A549 (cell line): ENCODE data around the gene NASP. TPM values are rescaled to one million over a fixed set of nuclear protein-coding genes. Genes with fewer than 3 reads are reported as not detected.

Experiments
- ATAC-seq, 2 experiments: fragments of 200-7000 bp in 1 of 2; fragments of >200 bp in 1 of 2; cut with Nextera tagmentation in 1 of 2; cut with Tn5 transposase in 1 of 2; 3 replicates each; pipeline versions ENCODE4 v1.8.0 to v1.9.1; 2018 to 2020; ENCODE audit warnings: mild to moderate bottlenecking in 1 of 2, moderate library complexity in 1 of 2
- CTCF ChIA-PET: fragments of 300-600 bp; sonication (Branson Sonifier 250); formaldehyde crosslinking; extraction: SDS; loops from one replicate; lab custom pipeline; 2021; ENCODE audit warnings: antibody characterized with exemption, inconsistent platforms; lab: Yijun Ruan, JAX
- POLR2A ChIA-PET: fragments of 350-600 bp; formaldehyde crosslinking; extraction: SDS; loops from one replicate; lab custom pipeline; 2021; ENCODE audit warnings: antibody characterized with exemption, inconsistent platforms; lab: Yijun Ruan, JAX
- DNase-seq, 2 experiments: peaks; one replicate each; pipeline versions ENCODE4 v3.0.0 to v3.0.0-alpha.2; 2011 to 2016; ENCODE audit warnings: low read depth in 1 of 2, low spot score in 1 of 2
- FAIRE-seq: peaks from 2 replicates; lab custom pipeline; 2011; peaks lifted over from hg19 to GRCh38; lab: Jason Lieb, UNC
- H3K27ac ChIP-seq, 2 experiments: fragments of >200 bp; sonication (Bioruptor Twin); formaldehyde crosslinking; 3 replicates each; pipeline ENCODE4 v1.5.1; 2016 to 2017
- H3K4me1 ChIP-seq: fragments of >200 bp; sonication (Bioruptor Twin); formaldehyde crosslinking; 3 replicates; pipeline ENCODE4 v1.6.1; 2016
- H3K4me2 ChIP-seq: fragments of >200 bp; sonication (Bioruptor Twin); formaldehyde crosslinking; 3 replicates; pipeline ENCODE4 v1.6.1; 2016
- H3K4me3 ChIP-seq: fragments of >200 bp; sonication (Bioruptor Twin); formaldehyde crosslinking; 3 replicates; pipeline ENCODE4 v1.5.1; 2016
- H3K9me3 ChIP-seq: fragments of >200 bp; sonication (Bioruptor Twin); formaldehyde crosslinking; 3 replicates; pipeline ENCODE4 v1.6.1; 2016
- CHD2 ChIP-seq: fragments of 150-350 bp; IDR thresholded peaks from 2 replicates; pipeline ENCODE4 v1.6.1; 2014; ENCODE audit warnings: low read length; ENCODE audit not compliant: partially characterized antibody
- EP300 ChIP-seq, 2 experiments: fragments of >200 bp; sonication (Bioruptor Twin); formaldehyde crosslinking; IDR thresholded peaks; 2 replicates in 1 of 2; 3 replicates in 1 of 2; pipeline ENCODE4 v1.6.1; 2016 to 2017
- FOXS1 ChIP-seq: fragments of 250-450 bp; sonication (Bioruptor Pico); IDR thresholded peaks from 2 replicates; pipeline ENCODE4 v1.5.0; 2020; ENCODE audit warnings: mild to moderate bottlenecking, moderate library complexity
- GATA3 ChIP-seq: IDR thresholded peaks from 2 replicates; pipeline ENCODE4 v1.6.1; 2012; ENCODE audit warnings: borderline replicate concordance
- HDAC2 ChIP-seq: fragments of 200-600 bp; sonication (generic); IDR thresholded peaks from 2 replicates; pipeline ENCODE4 v1.6.1; 2016
- HOXA7 ChIP-seq: fragments of 250-450 bp; sonication (Bioruptor Pico); IDR thresholded peaks from 2 replicates; pipeline ENCODE4 v1.5.0; 2020; ENCODE audit warnings: mild to moderate bottlenecking, moderate library complexity
- JUNB ChIP-seq: fragments of >200 bp; sonication (Bioruptor Twin); formaldehyde crosslinking; IDR thresholded peaks from 2 replicates; pipeline ENCODE4 v1.6.1; 2016
- KDM1A ChIP-seq: fragments of 200-600 bp; sonication (generic); IDR thresholded peaks from 2 replicates; pipeline ENCODE4 v1.6.1; 2016; ENCODE audit warnings: low read depth, mild to moderate bottlenecking
- MAFK ChIP-seq: fragments of 450-650 bp; IDR thresholded peaks from 2 replicates; pipeline ENCODE4 v1.6.1; 2014; ENCODE audit not compliant: partially characterized antibody
- NR3C1 ChIP-seq: fragments of >200 bp; sonication (Bioruptor Twin); formaldehyde crosslinking; IDR thresholded peaks from 3 replicates; pipeline ENCODE4 v1.6.1; 2017
- RAD21 ChIP-seq, 2 experiments: fragments of >200 bp in 1 of 2; sonication (Bioruptor Twin) in 1 of 2; formaldehyde crosslinking in 1 of 2; IDR thresholded peaks in 1 of 2; conservative IDR thresholded peaks in 1 of 2; 2 replicates in 1 of 2; 3 replicates in 1 of 2; pipeline ENCODE4 v1.6.1; 2012 to 2018; ENCODE audit warnings: inconsistent platforms in 1 of 2
- SMC3 ChIP-seq: fragments of >200 bp; sonication (Bioruptor Twin); formaldehyde crosslinking; IDR thresholded peaks from 3 replicates; pipeline ENCODE4 v1.6.1; 2018; ENCODE audit warnings: inconsistent platforms
- SREBF2 ChIP-seq: fragments of 450-650 bp; IDR thresholded peaks from 2 replicates; pipeline ENCODE4 v1.6.1; 2014; ENCODE audit warnings: mild to moderate bottlenecking, moderate library complexity
- ZFP36 ChIP-seq: fragments of 450-650 bp; IDR thresholded peaks from 2 replicates; pipeline ENCODE4 v1.6.1; 2014; ENCODE audit warnings: borderline replicate concordance; ENCODE audit not compliant: partially characterized antibody
- ZNF302 ChIP-seq: fragments of 250-450 bp; sonication (Bioruptor Pico); IDR thresholded peaks from 2 replicates; pipeline ENCODE4 v1.9.0; 2021; ENCODE audit warnings: inconsistent platforms, mild to moderate bottlenecking, moderate library complexity
- ZSCAN20 ChIP-seq: fragments of 250-450 bp; sonication (Bioruptor Pico); IDR thresholded peaks from 2 replicates; pipeline ENCODE4 v1.8.0; 2022; ENCODE audit warnings: mild to moderate bottlenecking, moderate library complexity
- WGBS: methylation state at CpG from one replicate; pipeline ENCODE4 v1.1.6; 2017; ENCODE audit errors: missing lambda C conversion rate; 5-methylcytosine and 5-hydroxymethylcytosine counted together
- polyA plus RNA-seq, 4 experiments: library from polyadenylated mRNA; depleted of rRNA in 3 of 4; stranded (reverse); fragments of >200 nt; fragmentation: RNase III in 1 of 4; extraction: RNeasy Plus Mini Kit Qiagen cat#74134 plus additional on column Dnase treatment in 1 of 4; gene quantifications; 2 replicates in 3 of 4; 3 replicates in 1 of 4; pipeline ENCODE4 v1.2.3, GENCODE V29; 2011 to 2017
- TF ChIP-seq, protein P1 (sequence below): IDR thresholded peaks from 2 replicates; pipeline ENCODE4 v1.6.1; 2012
- TF ChIP-seq, protein P2 (sequence below): fragments of >200 bp; sonication (Bioruptor Twin); formaldehyde crosslinking; IDR thresholded peaks from 3 replicates; pipeline ENCODE4 v1.5.1; 2016
- TF ChIP-seq, protein P3 (sequence below): fragments of 250-450 bp; sonication (Bioruptor Pico); IDR thresholded peaks from 2 replicates; pipeline ENCODE4 v1.5.0; 2021; ENCODE audit warnings: mild to moderate bottlenecking, moderate library complexity, borderline replicate concordance
- TF ChIP-seq, protein P4 (sequence below): fragments of 150-350 bp; IDR thresholded peaks from 2 replicates; pipeline ENCODE4 v1.6.1; 2014; ENCODE audit warnings: low read depth, mild to moderate bottlenecking, low read length
- TF ChIP-seq, protein P5 (sequence below): fragments of >200 bp; sonication (Bioruptor Twin); formaldehyde crosslinking; IDR thresholded peaks from 3 replicates; pipeline ENCODE4 v1.6.1; 2016
- TF ChIP-seq, protein P6 (sequence below): fragments of >200 bp; sonication (Bioruptor Twin); formaldehyde crosslinking; IDR thresholded peaks from 2 replicates; pipeline ENCODE4 v1.6.1; 2016

NASP gene
- polyA plus RNA-seq, 2 of the 4 experiments (the other 2 are of a cell fraction) = 139 to 272 TPM

DNA sequence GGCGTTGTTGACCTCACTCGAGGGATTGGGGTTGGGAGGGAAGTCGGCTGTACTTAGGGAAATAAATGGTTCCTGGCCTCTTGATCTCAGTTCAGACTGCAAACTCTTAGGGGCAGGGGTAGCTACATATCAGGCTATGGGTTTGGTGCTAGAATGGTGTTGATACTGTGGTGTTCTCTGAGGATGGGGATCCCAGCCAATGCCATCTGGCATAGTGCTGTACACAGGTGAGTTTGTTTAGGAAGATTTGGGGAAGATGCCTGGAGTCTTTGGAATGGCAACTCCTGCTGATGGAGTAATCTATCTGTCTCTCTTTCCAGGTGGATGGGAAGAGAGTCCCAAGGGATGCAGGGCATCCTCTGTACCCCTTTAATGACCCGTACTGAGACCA is 14.3 kb upstream of the NASP start (continued):
- TF ChIP-seq CHD2 (no peak), FOXS1 (CRISPR knock-in tag) (no peak)

DNA sequence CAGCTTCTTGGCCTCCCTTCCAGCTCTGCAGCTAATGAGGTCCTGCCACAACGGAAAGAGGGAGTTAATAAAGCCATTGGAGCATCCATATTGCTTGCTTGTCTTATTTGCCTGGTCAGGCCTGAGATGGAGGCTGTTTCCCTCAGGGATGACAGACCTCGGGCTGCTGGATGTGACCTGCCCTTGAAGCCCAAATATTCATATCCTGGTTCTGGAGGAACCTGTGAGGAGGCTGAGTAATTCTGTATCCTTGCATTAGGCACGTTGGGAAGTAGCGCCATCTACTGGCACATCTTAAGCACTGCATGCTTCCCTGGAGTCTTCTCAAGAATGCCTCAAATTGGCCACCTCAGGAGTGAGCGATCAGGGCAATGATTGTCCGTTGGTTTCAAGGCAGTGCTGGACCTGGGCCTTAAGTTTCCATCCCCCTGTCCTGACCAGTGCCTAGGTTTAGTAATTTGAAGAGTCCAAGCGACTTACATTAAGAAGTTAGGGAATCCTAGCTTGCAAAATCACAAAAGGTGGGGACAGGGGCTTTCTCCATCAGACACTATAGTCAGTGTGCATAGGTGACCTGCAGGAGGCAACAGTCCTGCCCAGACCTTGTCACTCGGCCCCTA is 13.8 kb upstream of the NASP start:
- peak; percentile 88 to 94 for ATAC-seq
- DNase-seq = peak; percentile 35 to 74
- CTCF ChIA-PET = interaction anchor here (0.6 to 10.1 kb wide), 24 partner anchors 9 to 654 kb away, joined by 3 to 88 read pairs (median 10); partner anchors contain the start of genes AKR1A1, CCDC163, MMACHC and PRDX1
- 19% methylated on average over 6 of the region's 8 CpGs for WGBS
- no peak overlapping the region for H3K4me2 ChIP-seq
- TF ChIP-seq SMC3 (peak; percentile 70), HDAC2 (no peak), EP300 (IDR thresholded peaks at IDR 0.05) (no peak), RAD21 (conservative IDR thresholded peaks at IDR 0.05 in 1 of 2, IDR thresholded peaks at IDR 0.05 in 1 of 2) (peak; percentile 85 to 92)
- TF ChIP-seq, protein P1, sequence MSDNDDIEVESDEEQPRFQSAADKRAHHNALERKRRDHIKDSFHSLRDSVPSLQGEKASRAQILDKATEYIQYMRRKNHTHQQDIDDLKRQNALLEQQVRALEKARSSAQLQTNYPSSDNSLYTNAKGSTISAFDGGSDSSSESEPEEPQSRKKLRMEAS = peak; percentile 47; the same call in 1 of the 2 replicates
- TF ChIP-seq, protein P2, sequence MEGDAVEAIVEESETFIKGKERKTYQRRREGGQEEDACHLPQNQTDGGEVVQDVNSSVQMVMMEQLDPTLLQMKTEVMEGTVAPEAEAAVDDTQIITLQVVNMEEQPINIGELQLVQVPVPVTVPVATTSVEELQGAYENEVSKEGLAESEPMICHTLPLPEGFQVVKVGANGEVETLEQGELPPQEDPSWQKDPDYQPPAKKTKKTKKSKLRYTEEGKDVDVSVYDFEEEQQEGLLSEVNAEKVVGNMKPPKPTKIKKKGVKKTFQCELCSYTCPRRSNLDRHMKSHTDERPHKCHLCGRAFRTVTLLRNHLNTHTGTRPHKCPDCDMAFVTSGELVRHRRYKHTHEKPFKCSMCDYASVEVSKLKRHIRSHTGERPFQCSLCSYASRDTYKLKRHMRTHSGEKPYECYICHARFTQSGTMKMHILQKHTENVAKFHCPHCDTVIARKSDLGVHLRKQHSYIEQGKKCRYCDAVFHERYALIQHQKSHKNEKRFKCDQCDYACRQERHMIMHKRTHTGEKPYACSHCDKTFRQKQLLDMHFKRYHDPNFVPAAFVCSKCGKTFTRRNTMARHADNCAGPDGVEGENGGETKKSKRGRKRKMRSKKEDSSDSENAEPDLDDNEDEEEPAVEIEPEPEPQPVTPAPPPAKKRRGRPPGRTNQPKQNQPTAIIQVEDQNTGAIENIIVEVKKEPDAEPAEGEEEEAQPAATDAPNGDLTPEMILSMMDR = peak; percentile 86
- FAIRE-seq = no peak
- POLR2A ChIA-PET = interaction anchor here (0.5 to 5.4 kb wide), 2 partner anchors 11 to 48 kb away, joined by 5 to 29 read pairs; partner anchors contain the start of gene PRDX1
- no peaks in the 10 kb centered on the region for H3K9me3 ChIP-seq
- H3K4me1 ChIP-seq = no peaks in the 10 kb centered on the region
- no peak overlapping the region for H3K4me3 ChIP-seq
- no peak overlapping the region for H3K27ac ChIP-seq

DNA sequence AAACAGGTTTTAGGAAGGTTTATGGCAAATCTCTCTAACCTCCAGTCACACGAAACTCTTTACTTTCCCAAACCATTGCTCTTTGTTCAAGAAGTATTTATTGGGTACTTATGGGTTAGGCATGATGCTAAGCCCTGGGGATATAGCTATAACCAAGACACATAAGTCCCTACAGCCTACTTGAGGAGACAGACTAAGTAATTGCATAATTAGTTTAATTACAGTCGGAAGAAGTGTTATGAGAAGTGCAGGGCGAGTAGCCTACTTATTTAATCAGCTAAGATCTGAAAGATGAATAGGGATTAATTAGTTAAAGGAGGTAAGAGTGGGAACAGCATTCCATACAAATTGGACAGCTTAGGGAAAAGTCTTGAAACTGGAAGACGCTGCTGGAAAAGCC is 13.2 kb upstream of the NASP start:
- no peak for DNase-seq
- Histone ChIP-seq H3K4me2 (no peak overlapping the region), H3K4me1 (no peaks in the 10 kb centered on the region), H3K4me3 (no peak overlapping the region), H3K27ac (no peak overlapping the region), H3K9me3 (no peaks in the 10 kb centered on the region)
- no peak for FAIRE-seq
- WGBS = 70% methylated on average over 4 of the region's 4 CpGs
- CTCF ChIA-PET = interaction anchor here (0.6 to 10.1 kb wide), 22 partner anchors 9 to 653 kb away, joined by 3 to 88 read pairs (median 10); partner anchors contain the start of genes AKR1A1, CCDC163, MMACHC and PRDX1
- no peak for ATAC-seq
- TF ChIP-seq FOXS1 (CRISPR knock-in tag) (no peak), RAD21 (conservative IDR thresholded peaks at IDR 0.05 in 1 of 2, IDR thresholded peaks at IDR 0.05 in 1 of 2) (no peak), ZFP36 (no peak), JUNB (no peak), MAFK (no peak), SMC3 (no peak), KDM1A (no peak), SREBF2 (no peak), ZSCAN20 (no peak), ZNF302 (CRISPR knock-in tag) (no peak), CHD2 (no peak), GATA3 (no peak), HOXA7 (CRISPR knock-in tag) (no peak), NR3C1 (no peak)
- TF ChIP-seq, protein P3, sequence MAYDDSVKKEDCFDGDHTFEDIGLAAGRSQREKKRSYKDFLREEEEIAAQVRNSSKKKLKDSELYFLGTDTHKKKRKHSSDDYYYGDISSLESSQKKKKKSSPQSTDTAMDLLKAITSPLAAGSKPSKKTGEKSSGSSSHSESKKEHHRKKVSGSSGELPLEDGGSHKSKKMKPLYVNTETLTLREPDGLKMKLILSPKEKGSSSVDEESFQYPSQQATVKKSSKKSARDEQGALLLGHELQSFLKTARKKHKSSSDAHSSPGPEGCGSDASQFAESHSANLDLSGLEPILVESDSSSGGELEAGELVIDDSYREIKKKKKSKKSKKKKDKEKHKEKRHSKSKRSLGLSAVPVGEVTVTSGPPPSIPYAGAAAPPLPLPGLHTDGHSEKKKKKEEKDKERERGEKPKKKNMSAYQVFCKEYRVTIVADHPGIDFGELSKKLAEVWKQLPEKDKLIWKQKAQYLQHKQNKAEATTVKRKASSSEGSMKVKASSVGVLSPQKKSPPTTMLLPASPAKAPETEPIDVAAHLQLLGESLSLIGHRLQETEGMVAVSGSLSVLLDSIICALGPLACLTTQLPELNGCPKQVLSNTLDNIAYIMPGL = no peak
- TF ChIP-seq, protein P4, sequence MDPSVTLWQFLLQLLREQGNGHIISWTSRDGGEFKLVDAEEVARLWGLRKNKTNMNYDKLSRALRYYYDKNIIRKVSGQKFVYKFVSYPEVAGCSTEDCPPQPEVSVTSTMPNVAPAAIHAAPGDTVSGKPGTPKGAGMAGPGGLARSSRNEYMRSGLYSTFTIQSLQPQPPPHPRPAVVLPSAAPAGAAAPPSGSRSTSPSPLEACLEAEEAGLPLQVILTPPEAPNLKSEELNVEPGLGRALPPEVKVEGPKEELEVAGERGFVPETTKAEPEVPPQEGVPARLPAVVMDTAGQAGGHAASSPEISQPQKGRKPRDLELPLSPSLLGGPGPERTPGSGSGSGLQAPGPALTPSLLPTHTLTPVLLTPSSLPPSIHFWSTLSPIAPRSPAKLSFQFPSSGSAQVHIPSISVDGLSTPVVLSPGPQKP = no peak
- TF ChIP-seq, protein P5, sequence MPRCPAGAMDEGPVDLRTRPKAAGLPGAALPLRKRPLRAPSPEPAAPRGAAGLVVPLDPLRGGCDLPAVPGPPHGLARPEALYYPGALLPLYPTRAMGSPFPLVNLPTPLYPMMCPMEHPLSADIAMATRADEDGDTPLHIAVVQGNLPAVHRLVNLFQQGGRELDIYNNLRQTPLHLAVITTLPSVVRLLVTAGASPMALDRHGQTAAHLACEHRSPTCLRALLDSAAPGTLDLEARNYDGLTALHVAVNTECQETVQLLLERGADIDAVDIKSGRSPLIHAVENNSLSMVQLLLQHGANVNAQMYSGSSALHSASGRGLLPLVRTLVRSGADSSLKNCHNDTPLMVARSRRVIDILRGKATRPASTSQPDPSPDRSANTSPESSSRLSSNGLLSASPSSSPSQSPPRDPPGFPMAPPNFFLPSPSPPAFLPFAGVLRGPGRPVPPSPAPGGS = no peak
- TF ChIP-seq, protein P6, sequence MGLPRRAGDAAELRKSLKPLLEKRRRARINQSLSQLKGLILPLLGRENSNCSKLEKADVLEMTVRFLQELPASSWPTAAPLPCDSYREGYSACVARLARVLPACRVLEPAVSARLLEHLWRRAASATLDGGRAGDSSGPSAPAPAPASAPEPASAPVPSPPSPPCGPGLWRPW = no peak
- POLR2A ChIA-PET = interaction anchor here (0.5 to 5.4 kb wide), 2 partner anchors 11 to 49 kb away, joined by 5 to 29 read pairs; partner anchors contain the start of gene PRDX1
